K562 (cell line): Measurements from ENCODE around the gene UNC45B. TPM values are rescaled to one million over a fixed set of nuclear protein-coding genes. Genes with fewer than 3 reads are reported as not detected.

Experiments
- ATAC-seq: fragments of 200-7000 bp; cut with Tn5 transposase; 3 replicates; pipeline ENCODE4 v1.9.1; 2020; ENCODE audit warnings: moderate library complexity
- BruUV-seq: library from RNA; stranded (reverse); fragments of 400-500 nt; replicated peaks from 2 replicates; lab custom pipeline; 2021; lab: Mats Ljungman, UMichigan
- CTCF ChIA-PET: fragments of 300-600 bp; formaldehyde crosslinking; extraction: SDS; loops from one replicate; lab custom pipeline; 2021; ENCODE audit warnings: low intra/inter-chr PET ratio; lab: Yijun Ruan, JAX
- POLR2A ChIA-PET: fragments of 300-600, 350-650 bp; sonication (Branson Sonifier 250); formaldehyde crosslinking; extraction: SDS; loops from one replicate; lab custom pipeline; 2021; ENCODE audit warnings: antibody characterized with exemption, inconsistent platforms; lab: Yijun Ruan, JAX
- DNase-seq, 4 experiments: peaks; one replicate each; pipeline versions ENCODE4 v3.0.0 to v3.0.0-alpha.2; 2011 to 2018; ENCODE audit warnings: low spot score in 3 of 4, mixed read lengths in 3 of 4; ENCODE audit errors: extremely low read depth in 1 of 4
- FAIRE-seq: peaks from 2 replicates; lab custom pipeline; 2011; peaks lifted over from hg19 to GRCh38; lab: Jason Lieb, UNC
- H2AFZ ChIP-seq: 2 replicates; pipeline ENCODE4 v1.6.0; 2011; ENCODE audit warnings: low read depth, low read length, control low read depth, inconsistent platforms
- H3K27ac ChIP-seq: fragments of 200-600 bp; 3 replicates; pipeline ENCODE4 v1.8.0; 2011; ENCODE audit warnings: low read depth, mild to moderate bottlenecking, control low read depth, inconsistent platforms, low read length, moderate library complexity, mixed read lengths; ENCODE audit errors: extremely low read depth
- H3K27me3 ChIP-seq, 2 experiments: fragments of 300-600 bp in 1 of 2; 2 replicates in 1 of 2; 3 replicates in 1 of 2; pipeline versions ENCODE4 v1.6.0 to v1.8.0; 2011; ENCODE audit warnings: inconsistent platforms in 2 of 2, low read length in 2 of 2, mild to moderate bottlenecking in 1 of 2, mixed read lengths in 1 of 2, moderate library complexity in 1 of 2; ENCODE audit not compliant: control insufficient read depth in 2 of 2, insufficient read depth in 2 of 2
- H3K36me3 ChIP-seq: fragments of 300-600 bp; 3 replicates; pipeline ENCODE4 v1.8.0; 2011; ENCODE audit warnings: mild to moderate bottlenecking, low read length, inconsistent platforms; ENCODE audit not compliant: control insufficient read depth, insufficient read depth
- H3K4me1 ChIP-seq, 2 experiments: fragments of 200-600 bp in 1 of 2; replicated peaks in 1 of 2; 2 replicates in 1 of 2; 3 replicates in 1 of 2; pipeline versions ENCODE4 v1.5.1 to v1.8.0; 2011; ENCODE audit warnings: inconsistent platforms in 2 of 2, low read length in 2 of 2, mild to moderate bottlenecking in 1 of 2, mixed read lengths in 1 of 2, moderate library complexity in 1 of 2; ENCODE audit not compliant: control insufficient read depth in 2 of 2, insufficient read depth in 2 of 2
- H3K4me2 ChIP-seq: 2 replicates; pipeline ENCODE4 v1.6.1; 2011; ENCODE audit warnings: low read length, control low read depth, inconsistent platforms, mixed read lengths; ENCODE audit not compliant: insufficient read depth
- H3K4me3 ChIP-seq: fragments of 200-600 bp; sonication (generic), shearing (Covaris generic); 2 replicates; pipeline ENCODE4 v1.5.1; 2016; ENCODE audit warnings: control low read depth, inconsistent platforms
- H3K79me2 ChIP-seq: fragments of 200-600 bp; 3 replicates; pipeline ENCODE4 v1.8.0; 2011; ENCODE audit warnings: low read length, inconsistent platforms; ENCODE audit not compliant: control insufficient read depth, insufficient read depth
- H3K9ac ChIP-seq, 2 experiments: 2 replicates each; pipeline versions ENCODE4 v1.6.0 to v1.6.1; 2011; ENCODE audit warnings: low read depth in 2 of 2, low read length in 2 of 2, control low read depth in 1 of 2, inconsistent platforms in 1 of 2, mild to moderate bottlenecking in 1 of 2, mixed read lengths in 1 of 2; ENCODE audit not compliant: insufficient read depth in 1 of 2
- H3K9me1 ChIP-seq: one replicate; pipeline ENCODE4 v1.6.0; 2011; ENCODE audit warnings: inconsistent platforms, mild to moderate bottlenecking, low read length, moderate library complexity; ENCODE audit not compliant: control insufficient read depth, insufficient read depth
- H3K9me3 ChIP-seq: replicated peaks from 2 replicates; pipeline ENCODE4 v1.5.1; 2011; ENCODE audit warnings: low read depth, low read length, inconsistent platforms; ENCODE audit not compliant: control insufficient read depth, insufficient read depth
- H4K20me1 ChIP-seq: replicated peaks from 2 replicates; pipeline ENCODE4 v1.6.1; 2011; ENCODE audit warnings: low read length, inconsistent platforms, mixed read lengths; ENCODE audit not compliant: control insufficient read depth, insufficient read depth
- CBX5 ChIP-seq: IDR thresholded peaks from 2 replicates; pipeline ENCODE4 v1.6.1; 2014; ENCODE audit warnings: low read depth, borderline replicate concordance
- ETV5 ChIP-seq: sonication (generic); formaldehyde crosslinking; IDR thresholded peaks from 2 replicates; pipeline ENCODE4 v1.4.0; 2020; ENCODE audit warnings: low read depth, mild to moderate bottlenecking, missing genetic modification reagents
- NR1H2 ChIP-seq: sonication (generic); formaldehyde crosslinking; IDR thresholded peaks from 2 replicates; pipeline ENCODE4 v1.4.0; 2020; ENCODE audit warnings: mild to moderate bottlenecking, missing genetic modification reagents
- SMARCE1 ChIP-seq: fragments of 450-650 bp; IDR thresholded peaks from 2 replicates; pipeline ENCODE4 v1.7.1; 2016; ENCODE audit warnings: mild to moderate bottlenecking
- ZNF274 ChIP-seq: IDR thresholded peaks from 2 replicates; pipeline ENCODE4 v1.6.1; 2011; ENCODE audit warnings: low read depth, mild to moderate bottlenecking, low read length, moderate library complexity, borderline replicate concordance
- ZNF785 ChIP-seq: fragments of 250-450 bp; sonication (Bioruptor Pico); IDR thresholded peaks from 2 replicates; pipeline ENCODE4 v1.4.0; 2020; ENCODE audit warnings: mild to moderate bottlenecking
- ZNF830 ChIP-seq: fragments of 250-450 bp; sonication (Bioruptor Pico); IDR thresholded peaks from 2 replicates; pipeline ENCODE4 v1.5.0; 2021; ENCODE audit warnings: mild to moderate bottlenecking
- WGBS: fragments of 100-300 bp; shearing (Covaris generic); methylation state at CpG from one replicate; pipeline ENCODE4 v1.1.6; 2016; ENCODE audit warnings: low coverage, mixed read lengths; ENCODE audit not compliant: insufficient coverage; ENCODE audit errors: missing lambda C conversion rate; 5-methylcytosine and 5-hydroxymethylcytosine counted together
- in situ Hi-C: fragments of 300-500 bp; cut with MboI; formaldehyde crosslinking; loops from 4 replicates; pipeline ENCODE4 v1.15.0; 2018; ENCODE audit warnings: inconsistent platforms, mixed read lengths
- intact Hi-C: fragments of 100-400 bp; cut with micrococcal nuclease; formaldehyde crosslinking; loops from 2 replicates; pipeline ENCODE4 v1.14.2; 2022
- polyA plus RNA-seq, 8 experiments: library from polyadenylated mRNA; depleted of rRNA in 4 of 8; stranded (reverse) in 5 of 8; unstranded in 3 of 8; fragments of >200 nt; fragmentation: Nextera tagmentation in 2 of 8; fragmentation: Illumina TruSeq in 1 of 8; extraction: Ambion mirVana in 2 of 8; extraction: Trizol in 1 of 8; gene quantifications; 2 replicates each; pipeline versions ENCODE4 v1.2.1 to v1.2.3, GENCODE V29; 2011 to 2014; ENCODE audit warnings: inconsistent platforms in 1 of 8, missing spikeins in 1 of 8
- total RNA-seq, 7 experiments: library from RNA; depleted of rRNA in 6 of 7; stranded (reverse); fragments of >200 nt in 6 of 7; fragmentation: Illumina TruSeq in 2 of 7; extraction: Trizol in 2 of 7; gene quantifications; 2 replicates each; pipeline versions ENCODE4 v1.2.1 to v1.2.3, GENCODE V29; 2011 to 2021; ENCODE audit warnings: low replicate concordance in 1 of 7
- TF ChIP-seq, protein P1 (sequence below): fragments of 450-650 bp; IDR thresholded peaks from 2 replicates; pipeline ENCODE4 v1.6.1; 2016; ENCODE audit warnings: mild to moderate bottlenecking

UNC45B gene
- total and polyA plus RNA-seq, 9 of the 15 experiments (the other 6 are each of a cell fraction or from before 2014, with no cell fraction given), result not detected

DNA sequence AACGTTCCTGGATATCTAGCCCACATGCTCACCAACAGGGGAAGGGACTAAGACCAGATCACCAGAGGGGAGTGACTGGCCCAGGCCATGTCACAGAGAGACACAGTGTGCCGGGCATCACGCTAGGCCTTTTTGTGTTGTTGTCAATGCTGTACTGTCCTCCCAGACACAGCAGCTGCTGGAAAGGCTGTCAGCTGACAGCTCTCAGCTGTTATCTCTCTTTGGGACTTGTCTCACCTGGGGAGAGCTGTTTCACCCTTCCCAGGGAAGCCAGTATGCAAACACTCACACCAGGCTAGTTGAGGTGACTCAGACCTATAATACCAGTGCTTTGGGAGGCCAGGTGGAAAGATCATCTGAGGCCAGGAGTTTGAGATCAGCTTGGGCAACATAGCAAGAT is 19.4 kb downstream of the UNC45B start:
- no peaks in the 10 kb centered on the region for H4K20me1 ChIP-seq
- TF ChIP-seq ETV5 (CRISPR knock-in tag) (no peak), ZNF274 (no peak), ZNF785 (CRISPR knock-in tag) (no peak), ZNF830 (CRISPR knock-in tag) (no peak), SMARCE1 (no peak), NR1H2 (CRISPR knock-in tag) (no peak), CBX5 (no peak)
- TF ChIP-seq, protein P1, sequence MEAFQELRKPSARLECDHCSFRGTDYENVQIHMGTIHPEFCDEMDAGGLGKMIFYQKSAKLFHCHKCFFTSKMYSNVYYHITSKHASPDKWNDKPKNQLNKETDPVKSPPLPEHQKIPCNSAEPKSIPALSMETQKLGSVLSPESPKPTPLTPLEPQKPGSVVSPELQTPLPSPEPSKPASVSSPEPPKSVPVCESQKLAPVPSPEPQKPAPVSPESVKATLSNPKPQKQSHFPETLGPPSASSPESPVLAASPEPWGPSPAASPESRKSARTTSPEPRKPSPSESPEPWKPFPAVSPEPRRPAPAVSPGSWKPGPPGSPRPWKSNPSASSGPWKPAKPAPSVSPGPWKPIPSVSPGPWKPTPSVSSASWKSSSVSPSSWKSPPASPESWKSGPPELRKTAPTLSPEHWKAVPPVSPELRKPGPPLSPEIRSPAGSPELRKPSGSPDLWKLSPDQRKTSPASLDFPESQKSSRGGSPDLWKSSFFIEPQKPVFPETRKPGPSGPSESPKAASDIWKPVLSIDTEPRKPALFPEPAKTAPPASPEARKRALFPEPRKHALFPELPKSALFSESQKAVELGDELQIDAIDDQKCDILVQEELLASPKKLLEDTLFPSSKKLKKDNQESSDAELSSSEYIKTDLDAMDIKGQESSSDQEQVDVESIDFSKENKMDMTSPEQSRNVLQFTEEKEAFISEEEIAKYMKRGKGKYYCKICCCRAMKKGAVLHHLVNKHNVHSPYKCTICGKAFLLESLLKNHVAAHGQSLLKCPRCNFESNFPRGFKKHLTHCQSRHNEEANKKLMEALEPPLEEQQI, result no peak
- no peaks in the 10 kb centered on the region for H3K9me3 ChIP-seq
- H3K9me1 ChIP-seq, result no peaks in the 10 kb centered on the region
- ATAC-seq, result no peak
- H3K4me1 ChIP-seq, result no peaks in the 10 kb centered on the region; a peak in 1 of 5 replicates
- no peaks in the 10 kb centered on the region for H3K36me3 ChIP-seq
- WGBS, result 0% methylated on average over 3 of the region's 3 CpGs
- no peak overlapping the region for H3K4me3 ChIP-seq
- in situ Hi-C loops (loop anchor here (10.0 kb wide), 1 partner anchor 588 kb away; the partner anchor contains the start of gene GAS2L2), intact Hi-C loops (no loop called here)
- H3K9ac ChIP-seq, result no peak overlapping the region
- H3K79me2 ChIP-seq, result no peaks in the 10 kb centered on the region
- ChIA-PET CTCF (no interaction called here), POLR2A (interaction anchor here (0.5 to 1.4 kb wide), 2 partner anchors 10 to 15 kb away, joined by 3 to 4 read pairs; no protein-coding TSS in a partner anchor)
- no peak overlapping the region for H3K4me2 ChIP-seq
- DNase-seq, result no peak
- no peak overlapping the region for H3K27ac ChIP-seq
- H3K27me3 ChIP-seq, result peaks cover 19 to 52% of the 10 kb centered on the region in 2 experiments
- FAIRE-seq, result no peak
- no peak overlapping the region for H2AFZ ChIP-seq
- no TSS peak for BruUV-seq
